ENCODE measurements around the gene PRKCQ. TPM values are rescaled to one million over a fixed set of nuclear protein-coding genes. Genes with fewer than 3 reads are reported as not detected.

PRKCQ gene
- total RNA-seq, 1 donor from 2014 or later: 2.1 TPM

DNA sequence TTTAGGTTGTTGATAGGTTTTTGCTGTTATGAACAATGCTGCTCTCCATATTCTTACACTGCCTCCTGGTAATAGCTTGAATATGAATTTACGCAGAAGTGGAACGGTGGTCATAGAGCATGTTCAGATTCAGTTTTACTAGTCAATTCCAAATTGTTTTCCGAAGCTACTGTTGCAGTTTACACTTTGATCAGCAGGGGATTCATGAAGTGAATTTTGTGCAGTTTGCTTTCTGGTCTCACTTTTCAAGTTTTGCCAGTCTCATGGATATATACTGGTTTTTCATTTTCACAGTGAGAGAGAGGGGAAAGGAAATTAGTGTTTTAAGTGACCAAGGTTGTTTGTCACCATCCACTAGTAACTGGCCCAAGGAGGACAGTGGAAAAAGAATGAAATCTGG lies 171.3 kb downstream of the PRKCQ start:
- no peak overlapping the region for H3K4me3 Mint-ChIP-seq (ENCODE audit: unreplicated experiment)
- H4K20me1 ChIP-seq (ENCODE audit: insufficient read depth, low read length): no peaks in the 10 kb centered on the region
- no peak overlapping the region for H3K27ac ChIP-seq (ENCODE audit: low read depth, low read length)
- no peak overlapping the region for H3K27ac Mint-ChIP-seq (ENCODE audit: unreplicated experiment)
- peaks cover 1% of the 10 kb centered on the region for H3K27me3 Mint-ChIP-seq (ENCODE audit: low read depth, unreplicated experiment)
- peaks cover 5% of the 10 kb centered on the region for H3K4me1 ChIP-seq (ENCODE audit: insufficient read depth, low read length)
- TF ChIP-seq, protein P1, sequence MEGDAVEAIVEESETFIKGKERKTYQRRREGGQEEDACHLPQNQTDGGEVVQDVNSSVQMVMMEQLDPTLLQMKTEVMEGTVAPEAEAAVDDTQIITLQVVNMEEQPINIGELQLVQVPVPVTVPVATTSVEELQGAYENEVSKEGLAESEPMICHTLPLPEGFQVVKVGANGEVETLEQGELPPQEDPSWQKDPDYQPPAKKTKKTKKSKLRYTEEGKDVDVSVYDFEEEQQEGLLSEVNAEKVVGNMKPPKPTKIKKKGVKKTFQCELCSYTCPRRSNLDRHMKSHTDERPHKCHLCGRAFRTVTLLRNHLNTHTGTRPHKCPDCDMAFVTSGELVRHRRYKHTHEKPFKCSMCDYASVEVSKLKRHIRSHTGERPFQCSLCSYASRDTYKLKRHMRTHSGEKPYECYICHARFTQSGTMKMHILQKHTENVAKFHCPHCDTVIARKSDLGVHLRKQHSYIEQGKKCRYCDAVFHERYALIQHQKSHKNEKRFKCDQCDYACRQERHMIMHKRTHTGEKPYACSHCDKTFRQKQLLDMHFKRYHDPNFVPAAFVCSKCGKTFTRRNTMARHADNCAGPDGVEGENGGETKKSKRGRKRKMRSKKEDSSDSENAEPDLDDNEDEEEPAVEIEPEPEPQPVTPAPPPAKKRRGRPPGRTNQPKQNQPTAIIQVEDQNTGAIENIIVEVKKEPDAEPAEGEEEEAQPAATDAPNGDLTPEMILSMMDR (IDR thresholded peaks at IDR 0.05; ENCODE audit: insufficient read depth, low read depth, low read length): peak; percentile 23
- no peak for TF ChIP-seq EZH2 (IDR thresholded peaks at IDR 0.05; ENCODE audit: insufficient read depth, low read length)
- H3K27me3 ChIP-seq (ENCODE audit: insufficient read depth, low read length): peaks cover 2% of the 10 kb centered on the region
- FAIRE-seq: no peak
- H3K9ac ChIP-seq (ENCODE audit: low read length): no peak overlapping the region
- no peak for DNase-seq (ENCODE audit: low read depth)
- no peak overlapping the region for H3K4me3 ChIP-seq (ENCODE audit: insufficient read depth, low read depth, low read length)
- no peak overlapping the region for H2AFZ ChIP-seq (ENCODE audit: low read depth, low read length)
- H3K9me3 Mint-ChIP-seq (ENCODE audit: unreplicated experiment): peaks cover 2% of the 10 kb centered on the region
- no peaks in the 10 kb centered on the region for H3K79me2 ChIP-seq (ENCODE audit: insufficient read depth, low read length)
- peaks cover 7% of the 10 kb centered on the region for H3K4me1 Mint-ChIP-seq (ENCODE audit: low read depth, unreplicated experiment)
- no peak overlapping the region for H3K4me2 ChIP-seq (ENCODE audit: low read length)
- H3K36me3 Mint-ChIP-seq (ENCODE audit: low read depth, unreplicated experiment): no peaks in the 10 kb centered on the region
- no peaks in the 10 kb centered on the region for H3K36me3 ChIP-seq (ENCODE audit: insufficient read depth, low read length)
- no peaks in the 10 kb centered on the region for H3K9me3 ChIP-seq (ENCODE audit: insufficient read depth, low read depth, low read length)

DNA sequence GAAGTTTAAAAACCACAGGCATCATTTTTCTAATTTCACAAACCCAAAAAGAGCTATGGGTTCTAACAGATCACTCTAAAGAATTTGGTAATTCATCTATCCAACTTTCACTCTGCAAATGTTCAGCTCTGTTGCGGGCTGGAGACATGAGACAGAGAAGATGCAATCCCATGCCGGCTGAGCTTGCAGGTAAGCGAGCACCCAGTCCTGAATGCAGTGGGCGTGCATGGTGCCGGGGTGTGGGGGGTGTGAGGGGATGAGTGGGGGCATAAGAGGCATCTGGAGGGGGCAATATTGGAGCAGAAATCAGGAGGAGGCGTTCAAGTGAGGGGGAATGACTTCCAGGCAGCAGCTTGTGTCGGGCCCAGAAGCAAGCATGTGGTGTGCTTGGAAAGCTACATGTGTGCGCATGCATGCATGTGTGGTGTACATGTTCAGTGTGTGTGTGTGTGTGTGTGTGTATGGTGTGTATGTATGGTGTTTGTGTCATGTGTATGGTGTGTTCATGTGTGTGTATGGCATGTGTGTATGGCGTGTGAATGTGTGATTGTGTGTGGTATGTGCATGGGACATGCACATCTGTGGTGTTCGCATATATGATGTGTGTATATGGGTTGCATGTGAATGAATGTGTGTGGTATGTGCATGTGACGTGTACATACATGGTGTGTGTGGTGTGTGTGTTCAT lies 172.9 kb downstream of the PRKCQ start:
- Mint-ChIP-seq H3K36me3 (ENCODE audit: low read depth, unreplicated experiment) (no peaks in the 10 kb centered on the region), H3K27ac (ENCODE audit: unreplicated experiment) (no peak overlapping the region), H3K9me3 (ENCODE audit: unreplicated experiment) (peaks cover 2% of the 10 kb centered on the region), H3K4me3 (ENCODE audit: unreplicated experiment) (no peak overlapping the region), H3K4me1 (ENCODE audit: low read depth, unreplicated experiment) (peaks cover 7% of the 10 kb centered on the region), H3K27me3 (ENCODE audit: low read depth, unreplicated experiment) (peaks cover 10% of the 10 kb centered on the region)
- Histone ChIP-seq H3K27ac (ENCODE audit: low read depth, low read length) (no peak overlapping the region), H3K36me3 (ENCODE audit: insufficient read depth, low read length) (no peaks in the 10 kb centered on the region), H4K20me1 (ENCODE audit: insufficient read depth, low read length) (no peaks in the 10 kb centered on the region), H3K4me3 (ENCODE audit: insufficient read depth, low read depth, low read length) (no peak overlapping the region), H3K4me1 (ENCODE audit: insufficient read depth, low read length) (peaks cover 5% of the 10 kb centered on the region), H2AFZ (ENCODE audit: low read depth, low read length) (no peak overlapping the region), H3K27me3 (ENCODE audit: insufficient read depth, low read length) (peaks cover 5% of the 10 kb centered on the region), H3K9me3 (ENCODE audit: insufficient read depth, low read depth, low read length) (no peaks in the 10 kb centered on the region), H3K4me2 (ENCODE audit: low read length) (no peak overlapping the region), H3K9ac (ENCODE audit: low read length) (no peak overlapping the region), H3K79me2 (ENCODE audit: insufficient read depth, low read length) (no peaks in the 10 kb centered on the region)
- DNase-seq (ENCODE audit: low read depth) (no peak), FAIRE-seq (no peak)
- TF ChIP-seq, protein P1 (IDR thresholded peaks at IDR 0.05; ENCODE audit: insufficient read depth, low read depth, low read length): no peak
- TF ChIP-seq EZH2 (IDR thresholded peaks at IDR 0.05; ENCODE audit: insufficient read depth, low read length): no peak
